OCI-LY7 (cell line): ENCODE results near the gene TFPT. TPM values are rescaled to one million over a fixed set of nuclear protein-coding genes. Genes with fewer than 3 reads are reported as not detected.

Experiments
- BruUV-seq: library from RNA; stranded (reverse); fragments of 400-500 nt; replicated peaks from 2 replicates; lab custom pipeline; 2021; lab: Mats Ljungman, UMichigan
- CTCF ChIA-PET: fragments of 300-600 bp; sonication (Branson Sonifier 250); formaldehyde crosslinking; loops from one replicate; lab custom pipeline; 2022; ENCODE audit warnings: antibody characterized with exemption; ENCODE audit not compliant: unreplicated experiment; lab: Charles Lee
- POLR2A ChIA-PET: fragments of 300-600 bp; sonication (Branson Sonifier 250); formaldehyde crosslinking; loops from one replicate; lab custom pipeline; 2022; ENCODE audit warnings: antibody characterized with exemption; lab: Charles Lee
- DNase-seq: peaks from one replicate; pipeline ENCODE4 v3.0.0-alpha.2; 2015; ENCODE audit warnings: low spot score
- H2AFZ ChIP-seq: fragments of 200-600 bp; sonication (generic), shearing (Covaris generic); 2 replicates; pipeline ENCODE4 v1.6.1; 2014; ENCODE audit warnings: mild to moderate bottlenecking, antibody characterized with exemption, low read length, moderate library complexity
- H3K27ac ChIP-seq: fragments of 200-600 bp; sonication (generic); 2 replicates; pipeline ENCODE4 v1.5.1; 2014; ENCODE audit warnings: mixed run types, low read depth, mild to moderate bottlenecking, moderate library complexity, low read length, inconsistent platforms; ENCODE audit not compliant: poor library complexity, severe bottlenecking
- H3K36me3 ChIP-seq: fragments of 200-600 bp; sonication (generic); 2 replicates; pipeline ENCODE4 v1.6.1; 2014; ENCODE audit warnings: mild to moderate bottlenecking, antibody characterized with exemption, low read length, moderate library complexity, mixed read lengths; ENCODE audit not compliant: insufficient read depth
- H3K4me1 ChIP-seq: fragments of 200-600 bp; sonication (generic); 2 replicates; pipeline ENCODE4 v1.5.1; 2014; ENCODE audit warnings: mild to moderate bottlenecking, low read length; ENCODE audit not compliant: insufficient read depth, poor library complexity, severe bottlenecking
- H3K4me2 ChIP-seq: fragments of 200-600 bp; sonication (generic); 2 replicates; pipeline ENCODE4 v1.6.1; 2014; ENCODE audit warnings: mild to moderate bottlenecking, low read length
- H3K4me3 ChIP-seq: fragments of 200-600 bp; sonication (generic); 2 replicates; pipeline ENCODE4 v1.5.1; 2014; ENCODE audit warnings: mild to moderate bottlenecking, low read depth, low read length; ENCODE audit not compliant: poor library complexity, severe bottlenecking
- H3K79me2 ChIP-seq: fragments of 200-600 bp; sonication (generic); 2 replicates; pipeline ENCODE4 v1.6.1; 2016; ENCODE audit warnings: low read depth, mild to moderate bottlenecking, low read length, moderate library complexity, mixed read lengths; ENCODE audit not compliant: insufficient read depth
- H3K9me2 ChIP-seq: fragments of 200-600 bp; sonication (generic); 2 replicates; pipeline ENCODE4 v1.6.1; 2016; ENCODE audit warnings: mild to moderate bottlenecking, low read length, mixed read lengths; ENCODE audit not compliant: insufficient read depth
- H3K9me3 ChIP-seq: fragments of 200-600 bp; sonication (generic); 2 replicates; pipeline ENCODE4 v1.6.1; 2014; ENCODE audit warnings: mild to moderate bottlenecking, mixed run types, low read length, mixed read lengths
- H4K20me1 ChIP-seq: fragments of 200-600 bp; sonication (generic); 2 replicates; pipeline ENCODE4 v1.6.1; 2014; ENCODE audit warnings: mild to moderate bottlenecking, antibody characterized with exemption, low read length, moderate library complexity, mixed read lengths; ENCODE audit not compliant: insufficient read depth
- CTCF ChIP-seq: fragments of 200-600 bp; sonication (generic); conservative IDR thresholded peaks from 2 replicates; pipeline ENCODE4 v1.5.1; 2014; ENCODE audit warnings: mild to moderate bottlenecking, antibody characterized with exemption, low read length, moderate library complexity, mixed read lengths
- EZH2phosphoT487 ChIP-seq: fragments of 200-600 bp; sonication (generic); IDR thresholded peaks from 2 replicates; pipeline ENCODE4 v1.6.1; 2018; ENCODE audit warnings: low read depth, borderline replicate concordance, mild to moderate bottlenecking, mixed run types, antibody characterized with exemption, low read length, moderate library complexity, mixed read lengths
- intact Hi-C: fragments of 100-400 bp; cut with micrococcal nuclease; formaldehyde crosslinking; loops from one replicate; pipeline ENCODE4 v1.10.0; 2022; ENCODE audit not compliant: unreplicated experiment
- total RNA-seq, 2 experiments: library from RNA; depleted of rRNA in 1 of 2; stranded (reverse); fragments of >200 nt in 1 of 2; shearing (Covaris generic) in 1 of 2; gene quantifications; 2 replicates each; pipeline ENCODE4 v1.2.3, GENCODE V29; 2014 to 2022

TFPT gene
- total RNA-seq, 2 experiments from 2014 or later, result 17.2 to 20.2 TPM

GRCh38 chr19:54128796-54129616 is 13.5 kb upstream of the TFPT start:
- intact Hi-C loops, result no loop called here
- H3K9me3 ChIP-seq, result no peaks in the 10 kb centered on the region
- no peak overlapping the region for H3K4me2 ChIP-seq
- H3K27ac ChIP-seq, result no peak overlapping the region
- DNase-seq, result no peak
- H3K36me3 ChIP-seq, result peaks cover 64% of the 10 kb centered on the region
- H3K79me2 ChIP-seq, result no peaks in the 10 kb centered on the region
- no peaks in the 10 kb centered on the region for H4K20me1 ChIP-seq
- no peaks in the 10 kb centered on the region for H3K9me2 ChIP-seq
- no peak overlapping the region for H2AFZ ChIP-seq
- no peaks in the 10 kb centered on the region for H3K4me1 ChIP-seq
- BruUV-seq, result no TSS peak
- TF ChIP-seq EZH2phosphoT487, result no peak
- no peak for TF ChIP-seq CTCF
- ChIA-PET POLR2A (no interaction called here), CTCF (no interaction called here)
- no peak overlapping the region for H3K4me3 ChIP-seq

GRCh38 chr19:54128441-54128725 is 12.9 kb upstream of the TFPT start:
- CTCF ChIA-PET, result no interaction called here
- H3K4me1 ChIP-seq, result no peaks in the 10 kb centered on the region
- POLR2A ChIA-PET, result no interaction called here

More at GRCh38 chr19:54128441-54128725, 12.9 kb upstream of the TFPT start:
- Histone ChIP-seq H2AFZ (no peak overlapping the region), H3K4me3 (no peak overlapping the region), H3K4me2 (no peak overlapping the region), H3K27ac (no peak overlapping the region), H3K9me2 (no peaks in the 10 kb centered on the region), H3K9me3 (no peaks in the 10 kb centered on the region), H3K79me2 (no peaks in the 10 kb centered on the region), H4K20me1 (no peaks in the 10 kb centered on the region), H3K36me3 (peaks cover 70% of the 10 kb centered on the region)
- no peak for DNase-seq
- TF ChIP-seq CTCF (no peak), EZH2phosphoT487 (no peak)
- intact Hi-C loops, result no loop called here
- BruUV-seq, result no TSS peak
